ENCODE data around the gene APOBEC3A.
A peak's percentile ranks its signal among the peaks of the same experiment; 100 is the strongest.
"Not testable (repeated sequence)": the region's sequence is repeated elsewhere in the genome, so short reads cannot be mapped to it uniquely, and the experiment has no call there.

APOBEC3A gene

DNA sequence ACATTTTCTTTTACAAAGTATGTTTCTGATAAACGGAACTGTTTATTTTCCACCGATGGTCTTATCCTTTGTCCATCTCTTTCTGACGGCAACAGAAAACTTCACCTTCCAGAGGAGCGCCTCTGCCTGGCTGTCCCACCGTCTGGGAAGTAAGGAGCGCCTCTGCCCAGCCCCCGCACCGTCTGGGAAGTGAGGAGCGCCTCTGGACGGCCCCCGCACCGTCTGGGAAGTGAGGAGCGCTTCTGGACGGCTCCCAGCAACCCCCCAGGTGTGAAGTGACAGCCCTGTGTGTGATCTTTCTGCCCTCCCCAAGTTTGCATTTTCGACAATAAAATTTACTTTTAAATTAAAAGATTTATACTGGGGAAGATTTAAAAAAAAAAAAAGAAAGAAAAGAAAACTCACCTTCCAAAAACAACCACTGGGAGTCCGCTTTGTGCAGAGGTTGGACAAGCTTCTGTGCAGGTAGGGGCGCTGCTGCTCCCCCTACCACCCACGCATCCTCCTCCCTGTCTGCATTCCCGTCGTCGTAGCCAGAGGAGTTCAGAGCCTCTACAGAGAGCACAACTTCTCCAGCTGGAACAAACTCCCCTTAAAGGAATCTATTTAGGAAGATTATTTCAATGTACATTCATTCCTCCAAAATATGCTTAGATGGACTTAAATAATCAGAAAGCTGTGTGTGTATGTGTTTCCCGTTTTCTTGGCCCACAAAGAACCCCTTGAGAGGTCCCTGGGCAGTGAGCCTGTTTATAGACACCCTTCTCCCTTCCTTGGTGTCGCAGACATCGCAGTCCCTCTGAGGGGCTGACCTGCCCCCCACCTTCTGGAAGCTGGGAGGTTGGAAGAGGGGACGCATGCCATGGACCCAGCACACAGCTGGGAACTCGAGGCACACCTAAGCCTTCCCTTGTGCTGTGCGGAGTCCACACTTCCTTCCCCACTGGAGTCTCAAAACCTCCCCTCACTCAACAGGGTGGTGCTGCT is 23.9 kb downstream of the APOBEC3A start:
- no peak for DNase-seq (ENCODE audit: low spot score)

- peak; percentile 52 for DNase-seq (ENCODE audit: low spot score)
These were observed 24.9 kb downstream of the APOBEC3A start, which contains the start of gene APOBEC3B for GRCh38 chr22:38981992-38982927. TSS of gene APOBEC3B (plus strand) at chr22:38982347. CDS start at chr22:38982454, 107 bp downstream.

- DNase-seq (ENCODE audit: low spot score): no peak
These were observed 26.8 kb downstream of the APOBEC3A start for GRCh38 chr22:38984224-38984623.

DNA sequence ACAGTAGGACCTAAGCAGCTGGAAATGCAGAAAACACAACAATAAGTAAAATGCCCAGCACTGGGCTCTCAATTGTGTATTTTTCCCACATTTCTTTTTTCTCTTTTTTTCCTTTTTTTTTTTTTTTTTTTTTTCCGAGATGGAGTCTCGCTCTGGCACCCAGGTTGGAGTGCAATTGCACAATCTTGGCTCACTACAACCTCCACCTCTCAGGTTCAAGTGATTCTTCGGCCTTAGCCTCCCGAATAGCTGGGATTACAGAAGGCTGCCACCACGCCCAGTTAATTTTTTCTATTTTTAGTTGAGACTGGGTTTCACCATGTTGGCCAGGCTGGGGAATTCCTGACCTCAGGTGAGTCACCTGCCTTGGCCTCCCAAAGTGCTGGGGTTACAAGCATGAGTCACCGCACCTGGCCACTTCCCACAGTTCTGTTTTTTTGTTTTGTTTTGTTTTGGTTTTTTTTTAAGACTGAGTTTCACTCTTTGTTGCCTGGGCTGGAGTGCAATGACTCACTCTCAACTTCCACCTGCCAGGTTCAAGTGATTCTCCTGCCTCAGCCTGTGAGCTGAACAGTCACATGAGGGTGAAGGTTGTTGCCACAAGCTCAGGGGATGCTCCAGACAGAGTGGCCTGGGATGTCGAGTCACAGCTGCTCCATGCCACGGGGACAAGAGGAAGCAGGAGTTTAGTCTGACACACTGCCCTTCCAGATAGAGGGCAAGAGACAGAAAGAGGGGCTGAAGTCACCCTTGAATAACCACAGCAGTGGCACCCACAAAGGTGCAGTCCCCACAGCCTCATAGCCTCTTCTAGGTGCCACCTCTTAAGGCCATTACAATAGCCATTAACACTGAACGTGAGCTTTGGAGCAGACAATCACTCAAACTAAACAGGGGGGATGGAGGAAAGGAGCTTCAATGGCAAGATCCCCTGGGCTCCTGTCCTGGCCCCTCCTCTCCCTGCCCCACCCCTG is 27.7 kb downstream of the APOBEC3A start:
- peak; percentile 77 for DNase-seq (ENCODE audit: low spot score)

- no peak for DNase-seq (ENCODE audit: low spot score)
These were observed 29.2 kb downstream of the APOBEC3A start for GRCh38 chr22:38986629-38987028.

DNA sequence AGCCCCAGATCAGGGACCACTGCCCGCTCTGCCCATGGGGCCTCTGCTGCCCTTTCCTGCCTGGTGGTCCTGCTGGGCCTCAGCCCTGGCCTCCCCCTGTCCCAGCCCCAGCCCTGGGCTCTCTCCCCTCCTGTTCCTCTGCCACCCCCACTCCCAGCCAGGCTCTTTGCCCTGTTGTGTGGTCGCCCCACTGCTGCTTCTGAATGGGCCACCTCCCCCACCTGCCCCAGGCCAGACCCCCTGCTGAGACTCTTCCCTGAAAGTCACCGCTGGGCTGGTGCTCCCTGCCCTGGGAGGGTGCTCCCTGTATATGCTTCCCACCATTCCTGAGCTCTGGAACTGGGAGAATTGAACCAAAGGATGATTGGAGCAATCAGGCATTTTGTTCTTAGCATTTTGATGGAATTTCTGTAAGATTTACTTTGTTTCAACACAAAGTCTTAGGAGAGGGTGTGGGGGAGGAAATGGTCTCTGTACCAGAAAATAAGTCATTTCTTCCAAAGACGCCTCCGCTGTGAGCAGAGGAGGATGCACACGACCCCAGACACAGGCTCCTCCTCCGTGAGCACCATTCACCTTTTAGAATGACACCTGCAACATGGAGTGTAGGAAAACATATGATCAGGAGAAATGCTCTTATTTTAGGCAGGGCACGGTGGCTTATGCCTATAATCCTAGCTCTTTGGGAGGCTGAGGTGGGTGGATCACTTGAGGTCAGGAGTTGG is 29.9 kb downstream of the APOBEC3A start:
- no peak for DNase-seq (ENCODE audit: low spot score)

DNA sequence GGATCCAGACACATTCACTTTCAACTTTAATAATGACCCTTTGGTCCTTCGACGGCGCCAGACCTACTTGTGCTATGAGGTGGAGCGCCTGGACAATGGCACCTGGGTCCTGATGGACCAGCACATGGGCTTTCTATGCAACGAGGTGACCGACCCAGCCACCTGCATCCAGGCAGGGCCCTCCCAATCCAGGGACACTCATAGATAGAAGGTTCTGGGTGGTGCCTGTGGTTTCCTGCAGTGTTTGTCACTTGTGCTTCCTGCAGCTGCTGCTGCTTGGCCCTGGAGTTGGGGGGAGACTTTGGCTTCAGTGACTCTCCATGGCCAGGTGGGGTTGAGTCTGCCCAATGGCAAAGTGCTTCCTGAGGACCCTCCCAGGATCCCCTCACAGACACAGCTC is 32.1 kb downstream of the APOBEC3A start:
- peak; percentile 16 for DNase-seq (ENCODE audit: low spot score)

- DNase-seq (ENCODE audit: low spot score): not testable (repeated sequence)
These were observed 35.5 kb downstream of the APOBEC3A start for GRCh38 chr22:38992871-38993371.

- no peak for DNase-seq (ENCODE audit: low spot score)
These were observed 38.7 kb downstream of the APOBEC3A start for GRCh38 chr22:38996105-38996504.

DNA sequence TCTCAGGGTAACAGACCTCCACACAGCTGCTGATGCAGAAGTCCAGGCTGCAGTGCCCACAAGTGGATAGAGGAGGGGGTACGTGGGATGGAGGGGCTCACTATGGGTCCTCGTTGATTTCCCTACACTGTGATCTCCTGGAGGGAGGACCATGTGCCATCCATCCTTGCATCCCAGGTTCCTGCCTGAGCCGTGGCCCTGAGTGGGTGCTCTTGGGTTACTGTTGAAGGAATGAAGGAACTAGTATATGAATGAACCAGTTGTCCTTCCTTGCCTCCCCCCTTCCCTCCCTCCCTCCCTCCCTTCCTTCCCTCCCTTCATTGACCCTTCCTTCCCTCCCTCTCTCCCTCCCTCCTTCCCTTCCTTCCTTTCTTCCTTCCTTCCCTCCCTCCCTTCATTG is 40.1 kb downstream of the APOBEC3A start:
- DNase-seq (ENCODE audit: low spot score): no peak

DNA sequence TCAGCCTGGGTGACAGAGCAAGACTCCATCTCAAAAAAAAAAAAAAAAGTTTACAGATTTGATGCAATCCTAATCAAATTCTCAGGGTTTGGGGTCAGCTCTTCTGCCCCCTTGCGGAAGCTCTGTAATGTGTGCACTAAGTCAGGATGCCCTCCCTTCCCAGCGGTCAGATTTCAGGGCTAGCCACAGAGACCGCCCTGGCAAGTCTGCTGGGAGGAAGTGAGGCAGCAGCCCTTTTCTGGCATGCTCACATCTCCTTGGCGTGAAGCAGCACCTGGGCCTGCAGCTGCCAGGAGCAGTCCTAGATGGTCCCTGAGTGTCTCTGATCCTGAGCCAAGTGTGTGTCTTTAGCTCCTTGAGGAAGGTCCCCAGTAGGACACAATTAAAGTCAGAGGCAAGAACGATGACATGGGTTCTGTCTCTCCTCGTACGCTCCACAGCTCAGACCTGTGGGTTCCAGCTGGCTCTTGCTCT is 45.8 kb downstream of the APOBEC3A start:
- DNase-seq (ENCODE audit: low spot score): peak; percentile 79

DNA sequence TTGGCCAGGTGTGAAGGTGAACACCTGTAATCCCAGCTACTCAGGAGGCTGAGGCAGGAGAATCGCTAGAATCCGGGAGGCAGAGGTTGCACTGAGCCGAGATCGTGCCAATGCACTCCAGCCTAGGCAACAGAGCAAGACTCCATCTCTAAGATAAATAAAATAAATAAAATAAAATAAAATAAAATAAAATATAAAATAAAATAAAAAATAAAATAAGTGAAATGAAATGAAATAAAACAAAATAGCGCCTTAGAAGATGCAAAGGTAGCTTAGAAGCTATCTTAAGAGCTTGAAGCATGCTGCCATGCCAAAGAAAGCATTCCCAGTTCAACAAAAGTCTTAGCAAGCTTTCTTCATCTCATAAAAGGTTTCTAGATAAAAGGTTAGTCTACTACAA is 49.8 kb downstream of the APOBEC3A start:
- DNase-seq (ENCODE audit: low spot score): no peak

DNA sequence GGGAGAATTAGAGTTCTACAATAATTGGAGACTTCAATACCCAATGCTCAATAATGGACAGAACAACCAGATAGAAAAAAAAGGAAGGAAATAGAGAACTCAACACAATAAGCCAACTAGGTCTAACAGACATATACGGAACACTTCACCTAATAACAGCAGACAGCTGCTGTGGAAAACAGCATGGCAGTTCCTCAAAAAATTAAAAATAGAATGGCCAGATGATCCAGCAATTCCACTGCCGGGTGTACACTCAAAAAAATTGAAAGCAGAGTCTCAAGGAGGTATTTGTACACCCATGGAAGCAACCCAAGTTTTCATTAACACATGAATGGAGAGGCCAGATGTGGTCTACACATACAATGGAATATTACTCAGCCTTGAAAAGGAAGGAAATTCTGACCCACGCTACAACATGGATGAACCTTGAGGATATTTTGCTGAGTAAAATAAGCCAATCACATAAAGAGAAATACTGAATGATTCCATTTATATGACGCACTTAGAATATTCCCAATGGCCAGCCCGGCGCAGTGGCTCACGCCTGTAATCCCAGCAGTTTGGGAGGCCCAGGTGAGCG is 51.0 kb downstream of the APOBEC3A start:
- not testable (repeated sequence) for DNase-seq (ENCODE audit: low spot score)

GRCh38 chr22:39010946-39011345 is 53.5 kb downstream of the APOBEC3A start:
- no peak for DNase-seq (ENCODE audit: low spot score)

Data from CD4-positive, alpha-beta T cell treated with Interleukin-6 at 100 ng/mL for 8 hours (primary cell).